ENCODE data around the gene OR1F1. TPM values are rescaled to one million over a fixed set of nuclear protein-coding genes. Genes with fewer than 3 reads are reported as not detected.

OR1F1 gene
- total RNA-seq: not detected in 2 replicates

DNA sequence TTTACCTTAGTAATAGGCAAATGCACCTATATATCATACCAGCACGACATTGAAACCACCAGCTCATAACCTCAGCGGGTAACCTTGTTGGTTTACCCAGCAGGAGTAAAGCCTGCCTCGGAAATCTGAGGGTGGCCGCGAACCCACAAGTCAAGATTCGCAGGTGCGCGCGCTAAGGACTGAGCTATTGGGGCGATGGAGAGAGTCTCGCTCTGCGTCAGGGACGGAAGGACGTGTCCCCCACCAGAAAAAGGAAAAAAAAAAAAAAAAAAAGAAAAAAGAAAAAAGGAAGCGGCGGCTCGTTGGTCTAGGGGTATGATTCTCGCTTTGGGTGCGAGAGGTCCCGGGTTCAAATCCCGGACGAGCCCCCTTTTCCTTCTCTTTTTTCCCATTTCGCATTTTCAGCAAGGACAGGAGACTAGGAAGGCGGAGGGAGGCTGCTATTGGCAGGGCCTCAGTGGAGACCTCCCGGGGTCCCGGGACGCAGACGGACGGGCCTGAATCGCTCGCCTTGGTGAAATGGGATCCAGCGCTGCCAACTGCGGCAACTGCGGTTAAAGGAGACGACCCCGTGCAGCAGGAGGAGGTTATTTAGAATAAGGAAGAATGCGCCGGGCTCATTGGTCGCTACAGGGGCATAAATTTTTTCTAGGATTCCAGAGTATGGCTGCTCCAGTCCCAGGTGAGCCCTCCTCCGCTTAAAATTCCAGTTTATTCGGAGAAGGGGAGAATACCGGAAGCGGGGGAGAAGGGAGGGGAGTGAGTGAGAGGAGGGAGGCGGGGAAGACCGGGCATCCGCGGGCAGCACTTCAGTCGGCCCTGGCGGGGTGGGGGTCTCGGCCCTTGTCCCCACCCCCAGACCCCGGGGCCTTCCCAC lies at the start of gene OR1F1:
OR1F1 (plus strand) TSS at position 407 of the 877 bp plus-strand sequence.

GRCh38 chr16:3234857-3235561 lies 47.0 kb downstream of the OR1F1 start, which contains the start of gene ZNF200:
Gene ZNF200, minus strand, starts transcription at chr16:3235158. Its CDS starts 1,403 bp downstream, at chr16:3233755.

Other genes with a start within 250 kb of the OR1F1 start
- not detected in 2 replicates for gene KREMEN2, start 223.9 kb upstream of the OR1F1 start, total RNA-seq
- 6.5 and 12.6 TPM in 2 replicates for gene PAQR4, start 218.9 kb upstream of the OR1F1 start, total RNA-seq
- 3.4 and 5.9 TPM in 2 replicates for gene PKMYT1, start 207.8 kb upstream of the OR1F1 start, total RNA-seq
- not detected in 2 replicates for gene CLDN9, start 175.3 kb upstream of the OR1F1 start, total RNA-seq
- not detected in 2 replicates for gene CLDN6, start 170.0 kb upstream of the OR1F1 start, total RNA-seq
- gene TNFRSF12A, start 167.8 kb upstream of the OR1F1 start, total RNA-seq: 265 and 335 TPM in 2 replicates
- 17.0 and 27.1 TPM in 2 replicates for gene HCFC1R1, start 164.3 kb upstream of the OR1F1 start, total RNA-seq
- 14.1 and 15.0 TPM in 2 replicates for gene THOC6, start 164.2 kb upstream of the OR1F1 start, total RNA-seq
- 0.13 TPM in 1 of 2 replicates, not detected in the other for gene BICDL2, start 151.3 kb upstream of the OR1F1 start, total RNA-seq
- not detected in 2 replicates for gene MMP25, start 141.6 kb upstream of the OR1F1 start, total RNA-seq
- 3.4 and 4.4 TPM in 2 replicates for gene IL32, start 122.6 kb upstream of the OR1F1 start, total RNA-seq
- gene ZSCAN10, start 88.9 kb upstream of the OR1F1 start, total RNA-seq: not detected in 2 replicates
- gene ZNF205, start 75.6 kb upstream of the OR1F1 start, total RNA-seq: 12.6 and 13.6 TPM in 2 replicates
- gene ZNF213, start 53.2 kb upstream of the OR1F1 start, total RNA-seq: 3.2 and 5.7 TPM in 2 replicates
- gene ZNF200, start 47.0 kb downstream of the OR1F1 start, total RNA-seq: 6.5 and 8.5 TPM in 2 replicates
- under 0.01 and 0.13 TPM in 2 replicates for gene MEFV, start 68.4 kb downstream of the OR1F1 start, total RNA-seq
- gene ZNF263, start 95.3 kb downstream of the OR1F1 start, total RNA-seq: 35.3 and 37.9 TPM in 2 replicates
- gene TIGD7, start 117.2 kb downstream of the OR1F1 start, total RNA-seq: 5.0 and 7.5 TPM in 2 replicates
- 20.5 and 25.7 TPM in 2 replicates for gene ZNF75A, start 117.3 kb downstream of the OR1F1 start, total RNA-seq
- 0.12 and 0.26 TPM in 2 replicates for gene OR2C1, start 167.7 kb downstream of the OR1F1 start, total RNA-seq
- gene ZSCAN32, start 212.8 kb downstream of the OR1F1 start, total RNA-seq: 9.9 and 10.1 TPM in 2 replicates
- 5.8 and 6.9 TPM in 2 replicates for gene ZNF174, start 213.0 kb downstream of the OR1F1 start, total RNA-seq

All from aortic smooth muscle cell (primary cell).